Testis (tissue), 3 donors: Measurements from ENCODE around the gene OSBP. TPM values are rescaled to one million over a fixed set of nuclear protein-coding genes. Genes with fewer than 3 reads are reported as not detected.

Source experiments
- DNase-seq: peaks from one replicate; pipeline ENCODE4 v3.0.0-alpha.2; 2019
- H3K27ac ChIP-seq, 2 donors: fragments of 200-600 bp; sonication (generic); one replicate each; pipeline ENCODE4 v1.5.1; 2019
- H3K27me3 ChIP-seq: fragments of 200-600 bp; sonication (generic); one replicate; pipeline ENCODE4 v1.5.1; 2019
- H3K36me3 ChIP-seq: fragments of 200-600 bp; sonication (generic); one replicate; pipeline ENCODE4 v1.5.1; 2017; ENCODE audit warnings: low read depth; ENCODE audit errors: missing control alignments
- H3K4me1 ChIP-seq: fragments of 200-600 bp; sonication (generic); one replicate; pipeline ENCODE4 v1.5.1; 2019
- H3K4me3 ChIP-seq, 2 donors: fragments of 200-600 bp; sonication (generic); one replicate each; pipeline ENCODE4 v1.5.1; 2017 to 2019
- H3K9me3 ChIP-seq: fragments of 200-600 bp; sonication (generic); one replicate; pipeline ENCODE4 v1.5.1; 2017
- POLR2A ChIP-seq: fragments of 450-650 bp; IDR thresholded peaks from one replicate; pipeline ENCODE4 v1.6.1; 2017; ENCODE audit warnings: antibody characterized with exemption, mild to moderate bottlenecking, moderate library complexity
- WGBS, 2 donors: methylation state at CpG; one replicate each; pipeline ENCODE4 v1.1.5; 2018; 5-methylcytosine and 5-hydroxymethylcytosine counted together
- intact Hi-C: fragments of 100-400 bp; cut with DNase I; formaldehyde crosslinking; loops from one replicate; pipeline ENCODE4 v1.15.1; 2023; ENCODE audit warnings: low total_unique reads
- polyA plus RNA-seq: library from polyadenylated mRNA; stranded (reverse); fragments of 350-450 nt; fragmentation: Illumina TruSeq; extraction: RNeasy Lipid Tissue Mini Kit (QIAGEN cat#74804); gene quantifications from one replicate; pipeline ENCODE4 v1.2.3, GENCODE V29; 2014; ENCODE audit warnings: low read depth, low replicate concordance; ENCODE audit not compliant: insufficient read depth
- total RNA-seq, 2 donors: library from RNA; depleted of rRNA; stranded (reverse); fragments of >200 nt; gene quantifications; one replicate each; pipeline ENCODE4 v1.2.3, GENCODE V29; 2016
- TF ChIP-seq, protein P1 (sequence below), 3 experiments: fragments of 450-650 bp in 2 of 3; fragments of 200-600 bp in 1 of 3; sonication (generic) in 1 of 3; IDR thresholded peaks; one replicate each; pipeline ENCODE4 v1.5.1; 2016 to 2019; ENCODE audit warnings: antibody characterized with exemption in 3 of 3, mild to moderate bottlenecking in 2 of 3, moderate library complexity in 1 of 3

The OSBP gene
- total and polyA plus RNA-seq, 3 donors from 2014 or later, result 45.0 to 63.1 (median 49.2) TPM

DNA sequence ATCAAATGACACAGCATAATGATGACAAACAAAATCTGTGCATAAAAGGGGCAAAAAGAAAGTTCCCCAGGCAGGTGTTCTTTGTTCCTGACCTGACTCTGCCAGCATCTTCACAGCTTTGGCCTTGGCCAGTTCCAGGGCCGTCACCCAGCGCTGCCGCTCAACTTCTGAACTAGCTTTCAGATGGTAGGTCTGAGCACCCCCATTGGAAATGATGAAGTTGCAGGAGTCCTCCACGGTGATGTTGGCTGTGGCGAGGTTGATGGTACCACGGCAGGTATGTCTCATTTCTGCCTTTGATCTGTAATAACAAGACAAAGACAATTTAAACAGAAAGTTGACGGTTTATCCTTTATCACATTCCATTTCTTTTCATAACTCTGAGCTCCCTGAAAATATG, 5.3 kb downstream of the OSBP start:
- 84 to 90% methylated on average over 7 of the region's 7 CpGs for WGBS, 2 donors
- intact Hi-C loops, result no loop called here
- TF ChIP-seq, protein P1, sequence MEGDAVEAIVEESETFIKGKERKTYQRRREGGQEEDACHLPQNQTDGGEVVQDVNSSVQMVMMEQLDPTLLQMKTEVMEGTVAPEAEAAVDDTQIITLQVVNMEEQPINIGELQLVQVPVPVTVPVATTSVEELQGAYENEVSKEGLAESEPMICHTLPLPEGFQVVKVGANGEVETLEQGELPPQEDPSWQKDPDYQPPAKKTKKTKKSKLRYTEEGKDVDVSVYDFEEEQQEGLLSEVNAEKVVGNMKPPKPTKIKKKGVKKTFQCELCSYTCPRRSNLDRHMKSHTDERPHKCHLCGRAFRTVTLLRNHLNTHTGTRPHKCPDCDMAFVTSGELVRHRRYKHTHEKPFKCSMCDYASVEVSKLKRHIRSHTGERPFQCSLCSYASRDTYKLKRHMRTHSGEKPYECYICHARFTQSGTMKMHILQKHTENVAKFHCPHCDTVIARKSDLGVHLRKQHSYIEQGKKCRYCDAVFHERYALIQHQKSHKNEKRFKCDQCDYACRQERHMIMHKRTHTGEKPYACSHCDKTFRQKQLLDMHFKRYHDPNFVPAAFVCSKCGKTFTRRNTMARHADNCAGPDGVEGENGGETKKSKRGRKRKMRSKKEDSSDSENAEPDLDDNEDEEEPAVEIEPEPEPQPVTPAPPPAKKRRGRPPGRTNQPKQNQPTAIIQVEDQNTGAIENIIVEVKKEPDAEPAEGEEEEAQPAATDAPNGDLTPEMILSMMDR (IDR thresholded peaks at IDR 0.05), result no peak
- no peak for TF ChIP-seq POLR2A
- H3K27ac ChIP-seq, result no peak overlapping the region
- H3K4me1 ChIP-seq, result peaks cover 21% of the 10 kb centered on the region
- DNase-seq, result no peak
- no peaks in the 10 kb centered on the region for H3K27me3 ChIP-seq
- H3K36me3 ChIP-seq, result no peaks in the 10 kb centered on the region
- no peak overlapping the region for H3K4me3 ChIP-seq
- no peaks in the 10 kb centered on the region for H3K9me3 ChIP-seq

DNA sequence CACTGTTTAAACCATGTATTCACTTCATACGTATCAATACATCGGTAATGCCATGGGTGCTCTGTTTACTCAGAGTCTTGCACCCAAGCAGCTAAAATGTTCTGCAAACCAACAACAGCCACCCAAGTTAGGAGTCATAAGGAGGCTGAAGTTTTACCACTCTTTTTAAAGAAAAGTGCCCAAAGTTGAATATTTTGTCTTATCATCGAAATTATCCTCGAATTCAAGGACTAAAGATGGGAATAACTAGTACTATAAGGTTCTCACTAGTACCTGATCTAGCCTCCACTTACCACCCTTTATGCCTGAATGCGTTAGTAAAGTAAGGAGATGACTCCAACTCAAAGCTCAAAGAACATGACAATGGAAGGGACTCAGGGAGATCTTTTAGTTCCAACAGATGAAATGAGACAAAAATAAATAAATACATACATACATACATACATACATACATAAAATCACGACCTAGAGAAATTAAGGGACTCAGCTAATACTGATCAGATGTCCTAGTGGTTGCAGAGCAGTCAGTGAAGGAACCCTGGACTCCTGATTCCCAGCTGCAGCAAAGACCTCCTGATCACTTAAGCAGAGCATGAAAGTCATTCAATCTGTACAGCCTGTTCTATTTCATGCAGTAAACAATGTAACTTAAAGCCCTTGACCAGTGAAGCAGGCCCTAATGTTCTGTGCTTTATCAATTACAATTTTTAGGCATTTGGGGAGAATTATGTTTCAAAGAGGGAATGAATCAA, 7.7 kb downstream of the OSBP start:
- no peak overlapping the region for H3K27ac ChIP-seq
- no peaks in the 10 kb centered on the region for H3K9me3 ChIP-seq
- WGBS, 2 donors, result 86 to 89% methylated on average over 6 of the region's 6 CpGs
- no peak overlapping the region for H3K4me3 ChIP-seq
- peaks cover 11% of the 10 kb centered on the region for H3K4me1 ChIP-seq
- TF ChIP-seq, protein P1 (IDR thresholded peaks at IDR 0.05), result no peak
- no peak for TF ChIP-seq POLR2A
- no peaks in the 10 kb centered on the region for H3K36me3 ChIP-seq
- no peaks in the 10 kb centered on the region for H3K27me3 ChIP-seq
- DNase-seq, result no peak
- intact Hi-C loops, result no loop called here

DNA sequence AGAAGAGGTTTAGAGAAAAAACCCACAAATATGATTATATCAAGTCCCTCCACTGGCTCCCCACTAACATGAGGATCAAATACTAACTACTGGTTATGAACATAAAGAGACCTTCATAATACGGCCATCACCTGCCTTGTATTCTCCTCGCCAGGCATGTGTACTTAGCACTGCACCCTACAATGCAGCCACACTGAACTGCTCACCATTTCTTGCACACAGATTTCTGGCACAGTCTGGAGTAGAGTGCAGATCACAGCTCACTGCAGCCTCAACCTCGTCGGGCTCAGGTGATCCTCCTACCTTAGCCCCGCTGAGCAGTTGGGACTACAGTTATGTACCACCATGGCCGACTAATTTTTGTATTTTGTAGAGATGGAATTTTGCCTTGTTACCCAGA, 13.1 kb downstream of the OSBP start:
- Histone ChIP-seq H3K36me3 (no peaks in the 10 kb centered on the region), H3K9me3 (no peaks in the 10 kb centered on the region), H3K4me3 (no peak overlapping the region), H3K27ac (peak overlapping the region in 1 of 2 donors; percentile 1), H3K27me3 (no peaks in the 10 kb centered on the region), H3K4me1 (no peaks in the 10 kb centered on the region)
- intact Hi-C loops, result no loop called here
- DNase-seq, result no peak
- 86 to 97% methylated on average over 4 to 6 of the region's 6 CpGs for WGBS, 2 donors
- no peak for TF ChIP-seq POLR2A
- TF ChIP-seq, protein P1 (IDR thresholded peaks at IDR 0.05), result no peak

DNA sequence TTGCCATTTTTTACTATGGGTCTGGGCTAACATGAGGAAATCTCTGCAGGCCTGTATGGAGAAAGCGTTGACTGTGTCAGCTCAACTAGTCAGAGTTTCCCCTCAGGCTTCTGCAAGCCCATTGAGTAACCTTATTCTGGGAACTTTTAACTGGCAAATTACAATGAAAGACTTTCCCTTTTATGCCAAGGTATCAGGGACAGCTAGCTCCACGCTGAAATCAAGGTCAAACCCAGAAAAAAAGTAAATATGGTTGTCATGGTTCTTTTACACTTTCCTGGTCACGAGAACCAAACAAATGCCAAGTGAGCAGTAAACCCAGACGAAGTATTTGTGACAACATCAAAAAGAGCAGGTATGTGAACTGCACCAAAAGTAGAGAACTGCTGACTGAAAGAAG, 13.8 kb downstream of the OSBP start:
- H3K4me3 ChIP-seq, result no peak overlapping the region
- intact Hi-C loops, result no loop called here
- TF ChIP-seq, protein P1 (IDR thresholded peaks at IDR 0.05), result no peak
- no peak for TF ChIP-seq POLR2A
- 52 to 70% methylated on average over 4 of the region's 4 CpGs for WGBS, 2 donors
- H3K9me3 ChIP-seq, result no peaks in the 10 kb centered on the region
- H3K27me3 ChIP-seq, result no peaks in the 10 kb centered on the region
- peak overlapping the region in 1 of 2 donors; percentile 1 for H3K27ac ChIP-seq
- H3K4me1 ChIP-seq, result no peaks in the 10 kb centered on the region
- no peaks in the 10 kb centered on the region for H3K36me3 ChIP-seq
- no peak for DNase-seq

DNA sequence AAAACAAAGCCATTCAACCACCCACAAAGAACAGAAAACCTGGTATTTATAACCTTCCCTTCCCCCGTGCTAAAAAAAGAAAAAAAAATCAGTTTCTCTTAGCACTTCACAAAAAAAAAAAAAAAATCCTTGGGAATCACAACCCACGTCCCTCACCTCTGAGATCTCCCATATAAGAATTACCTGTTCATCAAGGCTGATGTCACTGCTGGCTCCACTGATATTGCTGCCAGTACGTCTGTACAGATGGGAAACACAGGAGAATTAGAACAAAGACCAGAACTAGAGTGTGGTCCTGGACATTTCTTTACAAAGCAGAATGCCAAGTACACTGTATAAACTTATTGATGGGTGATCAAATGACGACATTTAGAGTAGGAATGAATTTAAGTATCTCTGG, 14.9 kb downstream of the OSBP start:
- Histone ChIP-seq H3K27me3 (no peaks in the 10 kb centered on the region), H3K9me3 (no peaks in the 10 kb centered on the region), H3K27ac (no peak overlapping the region), H3K36me3 (no peaks in the 10 kb centered on the region), H3K4me1 (no peaks in the 10 kb centered on the region), H3K4me3 (no peak overlapping the region)
- no peak for DNase-seq
- WGBS, 2 donors, result 83 to 86% methylated on average over 4 of the region's 4 CpGs
- intact Hi-C loops, result no loop called here
- no peak for TF ChIP-seq POLR2A
- TF ChIP-seq, protein P1 (IDR thresholded peaks at IDR 0.05), result no peak
